Activated T-cell treated with anti-CD3 and anti-CD28 coated beads, Interleukin-2, amount 50 U/mL, for 24 hours (primary cell): Measurements from ENCODE around the gene PRKCQ.
A peak's percentile ranks its signal among the peaks of the same experiment; 100 is the strongest.

Experiments used
- DNase-seq: peaks from one replicate; pipeline ENCODE4 v3.0.0-alpha.2; 2020
- H3K27ac Mint-ChIP-seq: 2 replicates; pipeline ENCODE4 v1.8.0; 2020; ENCODE audit warnings: mild to moderate bottlenecking, mixed read lengths
- H3K27me3 Mint-ChIP-seq: 2 replicates; pipeline ENCODE4 v1.8.0; 2020; ENCODE audit warnings: mixed read lengths
- H3K36me3 Mint-ChIP-seq: 2 replicates; pipeline ENCODE4 v1.8.0; 2020; ENCODE audit warnings: low read depth, mixed read lengths
- H3K4me1 Mint-ChIP-seq: 2 replicates; pipeline ENCODE4 v1.8.0; 2020; ENCODE audit warnings: low read depth, mixed read lengths
- H3K4me3 Mint-ChIP-seq: 2 replicates; pipeline ENCODE4 v1.8.0; 2020; ENCODE audit warnings: mild to moderate bottlenecking, moderate library complexity, mixed read lengths
- H3K9me3 Mint-ChIP-seq: 2 replicates; pipeline ENCODE4 v1.8.0; 2020; ENCODE audit warnings: mixed read lengths

Gene PRKCQ

GRCh38 chr10:6514844-6515780, 65.0 kb downstream of the PRKCQ start:
- Mint-ChIP-seq H3K27me3 (no peaks in the 10 kb centered on the region), H3K9me3 (peaks cover 14% of the 10 kb centered on the region), H3K27ac (peak overlapping the region; percentile 5), H3K4me1 (peaks cover 92% of the 10 kb centered on the region), H3K36me3 (peaks cover 59% of the 10 kb centered on the region), H3K4me3 (no peak overlapping the region)
- no peak for DNase-seq

DNA sequence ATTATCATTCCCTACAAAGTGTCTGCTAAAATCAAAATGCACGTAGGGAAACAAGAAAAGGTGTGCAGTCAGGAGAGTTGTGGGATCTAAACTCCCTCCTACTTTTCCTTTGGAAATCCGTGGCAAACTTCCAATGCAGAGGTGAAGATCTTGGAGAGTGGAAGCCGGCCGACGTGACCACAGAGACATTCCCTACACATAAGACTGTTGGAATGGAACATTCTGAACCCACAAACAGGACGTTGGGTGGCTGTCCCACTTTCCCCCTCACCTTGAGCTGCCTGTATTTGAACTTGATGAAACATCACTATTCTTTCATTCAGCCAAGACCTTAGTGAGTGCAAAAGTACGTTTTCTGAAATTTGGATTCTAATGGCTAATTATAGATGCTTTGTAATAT, 65.9 kb downstream of the PRKCQ start:
- H3K36me3 Mint-ChIP-seq = peaks cover 68% of the 10 kb centered on the region
- peaks cover 86% of the 10 kb centered on the region for H3K4me1 Mint-ChIP-seq
- DNase-seq = no peak
- peaks cover 14% of the 10 kb centered on the region for H3K9me3 Mint-ChIP-seq
- peak overlapping the region; percentile 56 for H3K4me3 Mint-ChIP-seq
- peak overlapping the region; percentile 93 for H3K27ac Mint-ChIP-seq
- H3K27me3 Mint-ChIP-seq = no peaks in the 10 kb centered on the region

DNA sequence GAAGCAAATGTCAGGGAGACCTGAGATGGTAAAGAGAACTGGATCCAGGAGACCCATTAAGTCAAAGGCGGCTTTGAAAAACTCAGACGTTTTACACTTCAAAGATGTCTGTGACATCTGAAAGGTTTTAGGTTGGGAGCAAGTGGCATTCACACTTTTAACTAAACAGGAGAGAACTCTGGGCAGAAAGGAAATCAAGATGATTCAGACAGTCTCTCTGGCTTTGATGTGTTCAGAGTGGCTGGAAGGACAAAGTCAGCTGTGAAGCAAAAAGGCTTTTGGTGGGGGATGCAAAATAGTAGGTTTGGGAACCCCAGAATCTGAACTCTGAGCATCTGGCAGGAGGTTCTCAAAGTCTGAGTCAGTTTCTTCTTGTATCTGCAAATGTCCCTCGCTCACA, 66.6 kb downstream of the PRKCQ start:
- Mint-ChIP-seq H3K27me3 (no peaks in the 10 kb centered on the region), H3K27ac (peak overlapping the region; percentile 93), H3K9me3 (peaks cover 14% of the 10 kb centered on the region), H3K36me3 (peaks cover 75% of the 10 kb centered on the region), H3K4me3 (peak overlapping the region; percentile 56), H3K4me1 (peaks cover 85% of the 10 kb centered on the region)
- no peak for DNase-seq

GRCh38 chr10:6512182-6512581, 67.9 kb downstream of the PRKCQ start:
- no peaks in the 10 kb centered on the region for H3K27me3 Mint-ChIP-seq
- DNase-seq = no peak
- H3K27ac Mint-ChIP-seq = peak overlapping the region; percentile 93
- peaks cover 17% of the 10 kb centered on the region for H3K9me3 Mint-ChIP-seq
- H3K36me3 Mint-ChIP-seq = peaks cover 86% of the 10 kb centered on the region
- H3K4me1 Mint-ChIP-seq = peaks cover 89% of the 10 kb centered on the region
- H3K4me3 Mint-ChIP-seq = peak overlapping the region; percentile 29

GRCh38 chr10:6511347-6511746, 68.7 kb downstream of the PRKCQ start:
- Mint-ChIP-seq H3K27ac (peak overlapping the region; percentile 93), H3K4me3 (no peak overlapping the region)

GRCh38 chr10:6507311-6507710, 72.8 kb downstream of the PRKCQ start:
- peaks cover 90% of the 10 kb centered on the region for H3K36me3 Mint-ChIP-seq
- peaks cover 85% of the 10 kb centered on the region for H3K4me1 Mint-ChIP-seq
- H3K9me3 Mint-ChIP-seq = peaks cover 22% of the 10 kb centered on the region
- peak overlapping the region; percentile 90 for H3K27ac Mint-ChIP-seq
- DNase-seq = no peak
- H3K4me3 Mint-ChIP-seq = peak overlapping the region; percentile 18
- no peaks in the 10 kb centered on the region for H3K27me3 Mint-ChIP-seq

More at GRCh38 chr10:6511347-6511746, 68.7 kb downstream of the PRKCQ start:
- DNase-seq = no peak
- Mint-ChIP-seq H3K27me3 (no peaks in the 10 kb centered on the region), H3K36me3 (peaks cover 92% of the 10 kb centered on the region), H3K9me3 (peaks cover 17% of the 10 kb centered on the region), H3K4me1 (peaks cover 89% of the 10 kb centered on the region)

DNA sequence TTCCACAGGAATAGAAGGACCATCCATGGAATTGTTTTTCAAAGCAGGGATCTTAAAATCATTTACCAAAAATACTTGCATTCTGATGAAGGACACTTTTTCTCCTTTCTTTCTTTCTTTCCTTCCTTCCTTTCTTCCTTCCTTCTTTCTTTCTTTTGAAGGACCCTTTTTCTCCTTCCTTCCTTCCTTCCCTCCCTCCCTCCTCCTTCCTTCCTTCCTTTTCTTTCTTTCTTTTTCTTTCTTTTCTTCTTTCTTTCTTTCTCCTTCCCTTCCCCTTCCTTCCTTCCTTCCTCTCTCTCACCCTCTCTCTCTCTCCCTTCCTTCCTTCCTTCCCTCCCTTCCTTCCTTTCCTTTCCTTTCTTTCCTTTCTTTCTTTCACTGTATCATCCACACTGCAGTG, 74.8 kb downstream of the PRKCQ start:
- peaks cover 8% of the 10 kb centered on the region for H3K9me3 Mint-ChIP-seq
- H3K36me3 Mint-ChIP-seq = peaks cover 87% of the 10 kb centered on the region
- H3K4me3 Mint-ChIP-seq = no peak overlapping the region
- H3K27me3 Mint-ChIP-seq = no peaks in the 10 kb centered on the region
- peaks cover 81% of the 10 kb centered on the region for H3K4me1 Mint-ChIP-seq
- H3K27ac Mint-ChIP-seq = peak overlapping the region; percentile 76
- DNase-seq = no peak

- Mint-ChIP-seq H3K36me3 (peaks cover 81% of the 10 kb centered on the region), H3K4me1 (peaks cover 82% of the 10 kb centered on the region), H3K27me3 (no peaks in the 10 kb centered on the region), H3K9me3 (peaks cover 8% of the 10 kb centered on the region), H3K4me3 (peak overlapping the region; percentile 1), H3K27ac (peak overlapping the region; percentile 84)
- DNase-seq = no peak
Measured at GRCh38 chr10:6504296-6504695, 75.8 kb downstream of the PRKCQ start.

DNA sequence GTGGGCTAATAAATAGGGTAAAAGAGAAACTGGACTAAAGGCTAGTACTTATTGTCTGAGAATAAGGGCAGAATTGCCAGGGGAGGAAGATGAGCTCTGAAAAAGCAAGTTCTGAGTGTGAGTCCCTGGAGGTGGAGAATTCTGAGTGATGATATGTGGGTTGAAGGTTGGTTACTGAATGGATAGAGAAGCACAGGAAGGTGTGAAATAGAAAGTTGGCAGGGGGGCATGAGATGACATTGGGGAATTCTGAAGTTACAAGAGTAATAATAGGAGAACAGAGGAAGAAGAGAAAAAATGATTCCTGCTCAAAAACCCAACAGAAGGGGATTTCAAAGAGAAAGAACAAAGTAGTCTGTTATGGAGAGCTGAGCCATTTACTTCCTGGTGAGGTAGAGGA, 76.9 kb downstream of the PRKCQ start:
- H3K4me1 Mint-ChIP-seq = peaks cover 73% of the 10 kb centered on the region
- H3K36me3 Mint-ChIP-seq = peaks cover 69% of the 10 kb centered on the region
- H3K9me3 Mint-ChIP-seq = peaks cover 11% of the 10 kb centered on the region
- no peaks in the 10 kb centered on the region for H3K27me3 Mint-ChIP-seq
- peak overlapping the region; percentile 84 for H3K27ac Mint-ChIP-seq
- H3K4me3 Mint-ChIP-seq = peak overlapping the region; percentile 6
- no peak for DNase-seq

DNA sequence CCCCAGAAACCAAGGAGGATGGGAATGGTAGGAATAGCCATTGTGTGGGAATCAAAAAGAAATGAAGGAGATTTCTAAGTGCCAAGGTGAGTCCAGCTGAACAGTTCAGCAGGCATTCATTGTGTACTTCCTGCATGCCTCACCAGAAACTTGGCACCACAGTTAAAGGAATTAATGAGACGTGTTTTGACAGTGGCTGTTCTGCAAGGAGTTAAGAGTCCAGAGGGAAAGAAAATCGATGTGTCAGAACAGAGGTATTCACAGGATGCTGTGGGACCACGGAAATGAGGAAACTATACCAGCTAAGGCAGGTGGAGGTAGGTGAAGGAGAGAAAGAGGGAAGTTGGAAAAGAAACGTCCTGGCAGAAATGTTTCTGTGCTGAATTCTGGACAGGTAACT, 78.1 kb downstream of the PRKCQ start:
- no peaks in the 10 kb centered on the region for H3K27me3 Mint-ChIP-seq
- H3K9me3 Mint-ChIP-seq = peaks cover 9% of the 10 kb centered on the region
- H3K27ac Mint-ChIP-seq = peak overlapping the region; percentile 30
- H3K36me3 Mint-ChIP-seq = peaks cover 57% of the 10 kb centered on the region
- no peak overlapping the region for H3K4me3 Mint-ChIP-seq
- DNase-seq = no peak
- peaks cover 60% of the 10 kb centered on the region for H3K4me1 Mint-ChIP-seq

GRCh38 chr10:6499974-6500373, 80.1 kb downstream of the PRKCQ start:
- Mint-ChIP-seq H3K27ac (peak overlapping the region; percentile 69), H3K4me3 (no peak overlapping the region), H3K27me3 (no peaks in the 10 kb centered on the region), H3K36me3 (peaks cover 40% of the 10 kb centered on the region), H3K4me1 (peaks cover 43% of the 10 kb centered on the region), H3K9me3 (peaks cover 9% of the 10 kb centered on the region)
- no peak for DNase-seq

DNA sequence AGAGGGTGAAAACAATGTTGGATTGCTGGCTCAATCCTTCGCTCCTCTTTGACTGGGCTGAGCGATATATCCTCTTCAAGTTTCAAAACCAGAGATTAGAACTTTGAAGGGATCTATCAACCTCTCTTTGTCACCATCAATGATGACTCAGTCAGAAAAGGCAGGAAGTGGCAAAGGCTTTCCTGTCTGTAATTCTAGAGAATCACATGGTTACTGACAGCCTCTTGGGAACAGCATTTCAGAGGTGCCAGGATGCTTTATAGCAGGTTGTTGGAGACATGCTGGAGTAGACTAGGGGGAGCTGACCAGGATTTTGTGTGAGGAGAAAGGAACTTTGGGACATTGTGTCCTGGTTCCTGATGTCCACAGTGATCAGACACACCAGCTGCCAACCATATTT, 81.3 kb downstream of the PRKCQ start:
- Mint-ChIP-seq H3K4me1 (peaks cover 34% of the 10 kb centered on the region), H3K36me3 (peaks cover 32% of the 10 kb centered on the region), H3K9me3 (peaks cover 4% of the 10 kb centered on the region), H3K27me3 (no peaks in the 10 kb centered on the region), H3K4me3 (peak overlapping the region; percentile 54), H3K27ac (peak overlapping the region; percentile 93)
- DNase-seq = no peak

DNA sequence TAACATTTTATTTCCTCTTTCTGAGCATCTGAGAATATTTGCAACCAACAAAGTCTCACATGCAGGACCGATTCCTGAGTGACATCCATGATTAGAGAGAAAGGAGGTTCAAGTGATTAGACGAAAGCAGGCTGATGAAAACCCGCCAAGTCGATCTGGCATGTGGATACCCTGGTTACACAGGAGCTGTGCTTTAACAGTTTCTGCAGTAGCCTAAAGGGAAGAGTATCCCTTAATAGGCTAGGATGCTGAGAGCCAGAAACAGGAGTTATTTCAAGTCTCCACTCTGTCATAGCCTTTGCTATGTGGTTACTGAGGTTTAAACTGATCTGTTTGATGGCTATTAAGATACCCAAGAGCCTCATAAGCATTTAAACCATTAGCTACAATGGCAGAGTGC, 82.5 kb downstream of the PRKCQ start:
- peaks cover 28% of the 10 kb centered on the region for H3K36me3 Mint-ChIP-seq
- H3K4me1 Mint-ChIP-seq = peaks cover 27% of the 10 kb centered on the region
- H3K9me3 Mint-ChIP-seq = peaks cover 4% of the 10 kb centered on the region
- peak overlapping the region; percentile 93 for H3K27ac Mint-ChIP-seq
- no peak overlapping the region for H3K4me3 Mint-ChIP-seq
- DNase-seq = no peak
- no peaks in the 10 kb centered on the region for H3K27me3 Mint-ChIP-seq

DNA sequence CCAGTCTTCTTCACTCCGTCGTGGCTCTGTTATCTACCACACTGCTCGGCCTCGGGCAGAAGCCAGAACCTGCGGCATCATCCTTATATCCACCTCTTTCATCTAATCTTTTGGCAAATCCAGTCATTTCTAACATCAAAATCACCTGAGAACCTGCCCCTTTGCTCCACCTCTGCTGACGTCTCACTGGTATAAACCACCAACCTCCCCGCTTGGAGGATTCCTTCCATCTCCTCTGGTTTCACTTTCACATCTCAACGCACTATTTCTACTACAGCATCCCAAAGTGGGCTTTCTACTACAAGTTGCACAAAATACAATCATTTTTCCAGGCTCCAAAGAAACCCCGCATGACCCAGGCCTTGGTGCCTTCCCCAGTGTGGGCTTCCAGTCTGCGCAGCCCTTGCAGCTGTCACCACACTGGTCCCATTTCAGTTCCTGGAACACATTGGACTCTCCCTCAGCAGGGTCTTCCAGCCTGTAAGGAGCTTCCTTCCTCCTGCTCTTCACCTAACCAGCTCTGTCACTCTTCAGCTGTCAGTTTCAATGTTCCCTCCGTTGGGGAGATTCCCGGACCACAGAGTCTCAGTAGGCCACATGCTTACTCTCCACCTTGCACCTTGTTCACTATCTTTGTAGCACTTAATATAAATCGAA, 85.0 kb downstream of the PRKCQ start:
- peaks cover 31% of the 10 kb centered on the region for H3K4me1 Mint-ChIP-seq
- peak; percentile 50 for DNase-seq
- H3K27ac Mint-ChIP-seq = no peak overlapping the region
- H3K27me3 Mint-ChIP-seq = no peaks in the 10 kb centered on the region
- peaks cover 34% of the 10 kb centered on the region for H3K36me3 Mint-ChIP-seq
- H3K9me3 Mint-ChIP-seq = peaks cover 4% of the 10 kb centered on the region
- no peak overlapping the region for H3K4me3 Mint-ChIP-seq

DNA sequence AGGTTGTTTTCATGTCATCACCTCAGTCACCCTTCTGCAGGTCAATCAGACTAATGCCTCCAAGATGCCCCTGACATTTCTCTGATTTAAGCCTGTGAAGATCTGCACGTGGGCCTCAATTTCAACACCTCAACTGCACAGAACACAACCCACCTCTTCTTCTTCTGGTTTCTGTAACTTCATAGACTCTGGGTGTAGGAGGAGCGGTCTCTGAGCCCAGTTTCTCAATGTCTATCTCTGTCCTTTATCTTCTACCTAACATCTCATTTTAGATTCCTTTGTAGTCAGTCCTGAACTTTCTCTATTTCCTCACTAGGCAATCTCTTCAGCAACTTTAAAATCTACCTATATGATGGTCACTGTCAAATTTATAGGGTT, 85.6 kb downstream of the PRKCQ start:
- H3K4me1 Mint-ChIP-seq = peaks cover 31% of the 10 kb centered on the region
- no peak for DNase-seq
- H3K27ac Mint-ChIP-seq = no peak overlapping the region
- H3K9me3 Mint-ChIP-seq = peaks cover 4% of the 10 kb centered on the region
- H3K4me3 Mint-ChIP-seq = no peak overlapping the region
- H3K27me3 Mint-ChIP-seq = no peaks in the 10 kb centered on the region
- peaks cover 37% of the 10 kb centered on the region for H3K36me3 Mint-ChIP-seq
